HG02981 (cell line): ENCODE results near the gene MXD4.

ENCODE experiments used
- ATAC-seq: cut with Tn5 transposase; IDR thresholded peaks from one replicate; pipeline ENCODE4 v1.9.1; 2021; ENCODE audit warnings: mild to moderate bottlenecking, moderate library complexity; ENCODE audit not compliant: unreplicated experiment

Gene MXD4

DNA sequence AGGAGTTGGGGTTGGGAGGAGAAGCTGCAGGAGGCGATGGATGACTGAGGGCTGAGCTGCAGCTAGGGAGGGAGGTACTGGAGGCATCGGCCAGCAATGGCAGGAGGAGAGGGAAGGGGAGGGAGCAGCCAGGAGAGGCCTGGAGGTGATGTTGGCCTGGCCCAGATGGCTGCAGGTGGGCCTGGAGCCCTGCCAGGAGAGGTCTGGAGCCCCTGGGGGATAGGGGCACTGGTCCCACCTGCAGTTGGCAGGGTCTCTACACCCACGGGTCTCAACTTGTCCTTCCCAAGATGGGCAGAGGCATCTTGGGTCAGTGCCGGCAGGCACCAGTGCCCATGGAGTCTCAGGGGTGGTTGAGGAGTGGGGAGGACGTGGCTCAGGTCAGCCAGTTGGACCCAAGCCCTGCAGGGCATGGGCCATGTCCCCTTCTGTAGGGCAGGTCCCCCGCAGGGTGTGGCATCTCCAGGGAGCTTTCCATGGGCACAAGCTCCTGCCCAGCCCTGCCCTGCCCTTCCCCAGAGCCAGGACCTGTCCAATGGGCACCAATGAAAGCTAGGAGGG lies 2.7 kb upstream of the MXD4 start:
- no peak for ATAC-seq

DNA sequence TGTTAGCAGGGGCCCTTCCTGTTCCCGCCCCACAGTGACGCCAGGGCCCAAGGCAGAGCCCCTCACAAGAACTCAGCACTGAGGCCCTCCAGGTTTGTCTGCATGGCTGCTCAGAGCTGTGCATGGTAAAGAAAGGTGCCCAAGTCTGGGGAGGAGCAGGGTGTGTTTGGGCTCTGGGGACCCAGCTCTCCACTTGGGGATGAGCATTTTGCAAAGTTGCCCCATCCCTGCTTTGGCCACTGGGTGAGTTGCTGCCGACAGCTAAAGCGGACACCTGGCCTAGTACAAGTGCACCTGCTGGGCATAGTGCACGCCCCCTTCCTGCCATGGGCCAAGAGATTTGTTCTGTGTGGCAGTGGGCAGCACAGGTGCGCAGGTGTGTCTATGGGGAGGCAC lies 2.0 kb upstream of the MXD4 start:
- ATAC-seq = no peak

DNA sequence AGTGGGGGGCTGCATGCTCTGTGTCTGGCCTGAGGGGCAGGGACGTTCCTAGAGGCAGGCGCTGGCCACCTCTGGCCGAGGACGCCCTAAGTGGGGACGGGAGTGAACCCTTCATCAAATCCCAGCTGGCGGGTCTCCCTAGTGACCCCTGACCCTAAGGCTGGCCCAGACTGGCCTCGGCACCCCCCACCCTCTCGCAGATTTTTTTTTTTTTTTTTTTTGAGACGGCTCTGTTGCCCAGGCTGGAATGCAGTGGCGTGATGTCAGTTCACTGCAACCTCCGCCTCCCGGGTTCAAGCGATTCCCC lies 988 bp upstream of the MXD4 start:
- ATAC-seq = no peak

DNA sequence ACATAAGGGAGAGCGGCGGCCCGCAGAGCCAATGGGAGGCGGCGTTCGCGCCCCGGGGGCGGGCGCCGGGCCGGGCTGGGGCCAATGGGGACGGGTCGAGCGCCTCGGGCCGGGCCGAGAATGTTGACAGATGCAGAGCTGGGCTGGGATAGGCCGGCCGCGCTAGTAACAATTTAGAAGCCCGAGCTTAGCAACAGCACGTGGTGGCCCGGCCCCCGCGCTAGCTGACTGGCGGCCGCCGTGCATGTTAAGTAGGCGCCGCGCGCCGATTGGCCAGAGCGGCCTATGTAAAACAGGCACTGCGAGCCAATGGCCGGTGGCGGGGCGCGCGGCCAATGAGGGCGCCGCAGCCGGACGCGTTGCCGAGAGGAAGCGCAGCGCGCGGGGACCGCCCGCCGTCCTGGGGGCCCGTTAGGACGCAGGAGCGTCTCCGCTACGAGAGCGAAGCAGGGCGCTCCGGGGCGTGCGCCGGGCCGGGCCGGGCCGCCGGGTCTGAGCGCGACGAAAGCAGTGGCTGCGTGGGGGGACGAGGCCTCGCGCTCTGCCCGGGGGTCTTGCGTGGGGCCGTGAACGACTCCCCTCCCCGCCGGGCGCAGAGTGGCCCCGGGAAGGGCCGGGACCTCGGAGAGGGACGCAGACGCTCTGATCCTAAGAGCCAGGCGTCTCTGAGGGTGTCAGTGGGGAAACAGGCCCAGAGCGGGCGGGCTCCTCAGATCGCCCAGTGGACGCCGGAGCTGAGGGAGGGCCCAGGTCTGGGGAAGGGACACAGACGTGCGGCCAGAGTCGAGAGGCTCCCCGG lies 435 bp upstream of the MXD4 start:
- peak; percentile 89 for ATAC-seq

DNA sequence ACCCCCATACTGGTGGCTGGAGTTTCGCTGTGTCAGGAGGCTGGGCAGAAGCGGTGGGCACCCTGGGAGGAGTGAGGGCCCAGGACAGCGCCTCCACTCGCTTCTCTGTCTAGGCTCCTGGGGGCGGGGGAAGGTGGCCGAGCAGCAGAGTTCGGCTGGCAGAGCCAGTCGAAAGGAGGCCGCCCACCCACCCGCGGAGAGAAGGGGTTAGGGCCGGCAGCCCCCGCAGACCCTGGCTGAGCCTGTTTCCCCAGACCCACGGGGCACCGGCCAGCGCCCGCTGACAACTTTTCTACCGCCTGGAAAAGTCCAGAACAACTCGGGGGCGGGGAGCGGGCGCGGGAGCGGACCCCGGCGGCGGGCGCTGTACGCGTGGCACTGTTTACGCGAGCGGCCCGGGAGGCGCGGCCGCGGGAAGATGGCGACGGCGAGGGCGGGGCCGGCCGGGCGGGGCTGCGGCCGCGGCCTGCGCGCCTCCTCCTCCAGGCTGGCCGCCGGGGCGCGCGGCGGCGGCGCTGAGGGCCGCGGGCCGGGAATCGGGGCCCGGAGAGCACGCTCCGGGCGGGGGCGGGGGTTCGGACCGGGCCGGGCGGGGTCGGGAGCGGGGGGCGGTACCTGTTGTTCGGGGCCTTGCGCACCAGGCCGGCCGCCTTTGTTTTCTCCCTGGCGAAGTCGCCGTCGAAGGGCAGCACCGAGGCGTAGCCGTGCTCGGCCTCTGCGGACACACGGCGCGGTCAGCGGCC lies 628 bp downstream of the MXD4 start:
- no peak for ATAC-seq

DNA sequence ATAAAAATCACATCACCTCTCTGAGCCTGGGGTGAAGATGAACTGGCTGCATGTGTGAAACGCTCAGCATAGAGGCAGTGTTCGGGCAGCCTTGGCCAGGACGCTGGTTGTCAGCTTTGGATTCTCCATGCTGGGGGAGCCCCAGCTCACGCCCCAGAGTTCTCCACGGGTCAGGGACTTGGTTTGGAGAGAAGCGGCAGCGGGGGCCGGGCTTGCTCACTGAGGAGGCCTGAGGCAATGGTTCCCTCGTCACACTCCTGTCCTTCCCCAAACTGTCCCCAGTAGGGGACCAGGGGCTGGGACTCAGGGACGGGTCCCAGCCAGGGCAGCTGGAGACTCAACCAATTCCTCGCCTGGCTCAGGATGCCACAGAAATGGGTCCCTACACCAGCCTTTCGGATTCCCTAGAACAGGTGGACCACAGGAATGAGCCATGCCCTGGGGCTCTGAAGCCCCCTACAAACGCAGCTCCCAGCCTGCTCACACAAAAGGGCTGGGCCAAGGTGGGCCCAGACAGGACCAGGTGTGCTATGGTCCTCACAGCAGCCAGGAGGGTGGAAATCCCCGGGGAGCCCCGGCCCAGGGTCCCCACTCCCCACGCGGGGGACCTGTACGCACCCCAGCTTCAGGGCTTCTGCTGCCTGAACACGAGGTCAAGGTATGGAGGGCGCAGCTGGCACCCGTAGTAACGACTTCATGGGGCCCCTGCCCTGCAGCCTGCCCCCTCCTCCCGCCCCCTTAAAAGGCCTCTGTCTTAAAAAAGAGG lies 1.4 kb downstream of the MXD4 start:
- no peak for ATAC-seq

GRCh38 chr4:2259541-2260343 lies 2.2 kb downstream of the MXD4 start:
- ATAC-seq = no peak

DNA sequence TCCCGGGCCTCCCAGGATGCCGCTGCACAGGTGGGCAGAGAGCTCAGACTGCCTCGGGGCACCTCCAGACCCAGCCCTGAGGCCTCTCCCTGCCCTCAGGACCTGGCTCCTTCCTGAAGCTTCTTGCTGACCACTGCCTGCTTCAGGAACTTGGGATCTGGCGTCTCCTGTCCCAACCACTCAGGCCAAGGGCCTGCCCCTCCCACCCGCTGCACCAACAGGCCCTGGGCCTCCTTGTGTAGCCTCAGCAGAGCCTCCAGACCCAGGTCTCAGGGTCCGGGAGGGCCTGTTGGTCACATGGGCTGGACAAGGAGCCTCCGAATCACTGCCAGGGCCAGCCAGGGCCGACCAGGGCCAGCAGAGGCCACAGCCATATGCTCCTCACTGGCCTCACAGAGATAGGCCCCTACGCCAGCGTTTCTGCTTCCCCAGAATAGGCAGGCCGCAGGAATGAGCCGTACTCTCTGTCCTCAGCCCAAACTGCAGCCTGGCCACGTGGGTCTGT lies 2.8 kb downstream of the MXD4 start:
- ATAC-seq = no peak

- no peak for ATAC-seq
These were observed 3.5 kb downstream of the MXD4 start for GRCh38 chr4:2258091-2259035.

- no peak for ATAC-seq
These were observed 4.4 kb downstream of the MXD4 start for GRCh38 chr4:2257361-2258081.

DNA sequence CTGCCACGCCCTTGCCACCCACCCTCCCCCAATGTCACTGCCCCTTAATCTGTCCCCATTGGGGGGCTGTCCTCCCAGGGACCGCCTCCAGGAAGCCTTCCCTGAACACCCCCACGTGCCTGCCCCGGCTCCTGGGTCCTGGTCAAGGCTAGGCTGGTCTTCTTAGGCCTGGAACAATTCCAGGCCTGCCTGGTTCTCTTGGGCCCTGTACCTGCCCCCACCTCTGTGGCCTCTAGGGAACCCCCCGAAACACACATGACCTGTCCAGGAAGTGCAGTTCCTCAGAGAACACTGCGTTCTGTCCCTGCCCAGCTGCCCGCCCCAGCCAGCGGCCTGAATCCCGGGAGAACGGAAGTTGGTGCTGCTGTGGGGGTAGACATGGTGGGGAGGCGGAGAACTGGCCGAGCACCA lies 5.1 kb downstream of the MXD4 start:
- no peak for ATAC-seq

DNA sequence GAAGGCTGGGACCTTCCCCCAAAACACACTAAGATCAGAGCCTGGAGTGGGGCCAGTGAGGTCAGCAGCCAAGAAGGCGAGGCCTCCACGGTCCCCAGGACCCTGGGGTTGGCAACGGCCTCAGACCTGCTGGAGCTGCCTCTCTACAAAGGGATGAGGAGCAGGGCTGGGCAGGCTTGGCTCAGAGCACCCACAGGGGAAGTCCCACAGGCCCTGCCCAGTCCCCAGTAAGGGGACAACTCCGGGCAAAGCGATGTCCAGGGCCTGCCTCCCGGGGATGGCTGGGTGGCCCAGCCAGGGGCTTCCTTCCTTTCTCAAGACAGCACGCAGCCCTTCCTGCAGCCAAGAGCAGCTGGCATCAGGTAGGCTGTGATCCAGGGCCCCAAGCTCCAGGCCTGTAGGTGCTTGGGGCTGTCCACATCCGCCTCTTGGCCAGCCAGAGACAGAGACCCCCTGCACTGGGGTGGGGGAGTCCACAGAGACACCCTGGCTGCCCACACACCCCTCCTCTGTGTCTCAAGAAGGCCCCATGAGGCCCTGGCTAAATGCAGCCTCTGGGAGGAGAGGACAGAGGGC lies 5.7 kb downstream of the MXD4 start:
- no peak for ATAC-seq

DNA sequence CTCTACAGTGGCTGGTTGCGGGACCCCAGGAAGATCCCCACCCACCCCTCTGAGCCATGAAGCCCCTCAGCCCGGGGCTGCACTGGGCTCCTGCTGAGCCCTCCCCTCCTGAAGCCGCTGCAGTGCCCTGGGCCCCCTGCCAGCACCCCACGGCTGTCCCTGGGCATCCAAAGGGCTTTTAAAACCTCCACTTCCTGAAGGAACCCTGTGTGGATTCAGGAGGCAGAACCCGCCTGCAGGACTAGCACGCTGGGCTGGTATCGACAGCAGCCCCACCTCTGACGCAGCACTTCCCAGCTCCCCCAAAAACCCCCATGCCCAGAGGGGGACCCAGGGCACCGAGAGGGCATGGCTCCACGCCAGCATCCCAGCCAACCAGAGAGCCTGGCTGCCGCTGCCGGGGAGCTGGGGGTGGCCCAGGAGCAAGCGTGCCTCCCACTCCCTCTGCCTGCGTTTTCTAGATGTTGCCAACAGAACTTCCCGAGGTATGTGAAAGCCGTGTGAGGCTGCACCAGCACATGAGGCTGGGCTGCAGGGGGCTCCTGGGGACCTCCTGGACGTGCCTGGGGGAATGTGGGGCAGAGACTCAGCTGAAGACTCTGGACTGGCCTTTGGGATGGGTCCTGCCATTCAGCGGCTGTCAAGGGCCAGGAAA lies 6.3 kb downstream of the MXD4 start:
- no peak for ATAC-seq

DNA sequence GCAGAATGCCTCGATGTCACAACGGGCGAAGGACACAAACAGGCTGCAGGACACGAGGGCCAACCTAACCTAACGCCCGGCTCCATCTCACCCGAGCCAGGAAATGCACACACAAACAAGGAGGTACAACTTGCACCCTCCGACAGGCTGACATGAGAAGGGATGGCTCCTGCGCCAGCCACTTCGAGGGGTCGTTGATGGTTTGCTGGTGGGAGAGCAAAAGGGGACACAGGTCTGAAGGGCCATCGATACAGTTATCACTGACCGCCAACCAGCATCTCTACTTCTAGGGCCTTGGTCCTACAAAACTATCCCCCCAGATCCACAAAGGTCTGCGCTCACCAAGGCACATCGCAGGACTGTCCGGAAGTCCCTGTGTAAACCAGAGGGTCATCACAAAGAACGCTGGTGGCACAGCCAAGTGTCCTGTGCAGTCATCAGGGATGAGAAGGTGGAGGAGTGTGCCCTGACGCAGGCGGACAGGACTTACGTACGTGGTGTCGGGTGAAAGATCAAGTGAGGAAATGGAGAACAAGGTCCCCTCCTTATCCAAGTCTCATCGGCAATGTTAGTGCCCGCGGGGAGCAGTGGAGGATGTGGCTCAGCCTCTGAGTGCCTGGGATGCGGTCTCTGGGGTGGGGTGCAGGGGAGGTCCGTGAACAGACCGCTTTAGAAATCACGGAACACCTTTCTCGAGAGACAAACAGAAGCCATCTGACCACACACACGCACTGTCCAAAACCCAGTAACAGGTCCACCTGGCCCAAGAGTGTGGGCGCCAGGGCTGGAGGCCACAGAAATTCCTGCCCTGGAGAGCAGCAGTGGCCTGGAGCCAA lies 7.0 kb downstream of the MXD4 start:
- no peak for ATAC-seq

DNA sequence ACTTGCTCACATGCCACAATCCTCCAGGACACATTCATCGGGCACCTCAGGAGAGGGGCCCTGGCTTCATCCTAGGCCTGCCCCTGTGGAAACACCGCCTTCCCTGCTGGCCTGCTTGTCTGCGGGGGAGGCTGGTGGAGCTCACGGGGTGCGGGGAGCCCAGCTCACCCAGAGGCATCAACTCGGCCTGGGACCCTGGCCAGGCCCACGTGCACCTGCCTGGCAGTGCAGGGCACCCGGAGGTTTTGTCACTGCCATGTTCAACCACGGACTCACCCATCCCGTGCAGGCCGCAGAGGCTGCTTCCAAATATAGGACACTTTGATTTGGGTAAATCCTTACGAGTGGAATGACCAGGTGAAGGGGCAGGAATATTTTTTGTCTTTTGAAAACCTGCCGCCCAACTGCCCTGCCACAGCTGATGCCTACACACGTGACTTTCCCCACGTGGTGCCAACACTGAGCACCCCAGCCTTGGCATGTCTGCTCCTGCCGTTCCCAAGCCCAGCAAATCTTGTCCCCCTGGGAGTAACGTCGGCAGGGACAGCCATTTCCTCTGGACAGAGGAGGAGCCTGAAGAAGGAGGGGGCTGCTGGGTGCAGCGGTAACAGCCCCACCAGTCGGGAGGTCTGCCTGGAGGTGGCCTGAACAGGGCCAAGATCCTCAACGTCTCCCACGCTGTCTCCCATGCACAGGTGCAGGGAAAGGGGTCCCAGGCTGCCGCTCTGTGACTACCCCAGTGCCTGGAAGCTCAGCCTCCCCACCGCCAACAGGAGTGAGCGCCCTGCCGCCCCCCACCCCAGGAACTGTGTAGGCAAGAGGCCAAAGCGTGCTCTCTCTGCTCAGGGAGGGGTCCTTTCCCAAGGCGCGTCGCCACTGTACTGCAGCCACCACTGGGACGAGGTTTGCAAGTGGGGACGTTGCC lies 8.5 kb downstream of the MXD4 start:
- ATAC-seq = no peak

- no peak for ATAC-seq
These were observed 9.3 kb downstream of the MXD4 start for GRCh38 chr4:2252530-2253091.
